ENCODE measurements around the gene SDCCAG8.

Gene SDCCAG8

GRCh38 chr1:243447844-243448243, 192.0 kb downstream of the SDCCAG8 start:
- no peak overlapping the region for H3K27ac ChIP-seq
- no peak for TF ChIP-seq CTCF (conservative IDR thresholded peaks at IDR 0.05)
- no peak for TF ChIP-seq ZFX (IDR thresholded peaks at IDR 0.05)

GRCh38 chr1:243449373-243449772, 193.5 kb downstream of the SDCCAG8 start:
- H3K27ac ChIP-seq, result no peak overlapping the region
- TF ChIP-seq CTCF (conservative IDR thresholded peaks at IDR 0.05), result no peak
- TF ChIP-seq ZFX (IDR thresholded peaks at IDR 0.05), result no peak

GRCh38 chr1:243452092-243452491, 196.3 kb downstream of the SDCCAG8 start:
- TF ChIP-seq CTCF (conservative IDR thresholded peaks at IDR 0.05), result no peak
- no peak for TF ChIP-seq ZFX (IDR thresholded peaks at IDR 0.05)
- no peak overlapping the region for H3K27ac ChIP-seq

- no peak for TF ChIP-seq ZFX (IDR thresholded peaks at IDR 0.05)
- TF ChIP-seq CTCF (conservative IDR thresholded peaks at IDR 0.05), result no peak
- H3K27ac ChIP-seq, result no peak overlapping the region
Measured at GRCh38 chr1:243454328-243454997, 198.6 kb downstream of the SDCCAG8 start.

GRCh38 chr1:243455760-243456651, 200.2 kb downstream of the SDCCAG8 start:
- no peak overlapping the region for H3K27ac ChIP-seq
- TF ChIP-seq CTCF (conservative IDR thresholded peaks at IDR 0.05), result no peak
- TF ChIP-seq ZFX (IDR thresholded peaks at IDR 0.05), result no peak

- TF ChIP-seq ZFX (IDR thresholded peaks at IDR 0.05), result no peak
- no peak for TF ChIP-seq CTCF (conservative IDR thresholded peaks at IDR 0.05)
- no peak overlapping the region for H3K27ac ChIP-seq
Measured at GRCh38 chr1:243457363-243457982, 201.6 kb downstream of the SDCCAG8 start.

DNA sequence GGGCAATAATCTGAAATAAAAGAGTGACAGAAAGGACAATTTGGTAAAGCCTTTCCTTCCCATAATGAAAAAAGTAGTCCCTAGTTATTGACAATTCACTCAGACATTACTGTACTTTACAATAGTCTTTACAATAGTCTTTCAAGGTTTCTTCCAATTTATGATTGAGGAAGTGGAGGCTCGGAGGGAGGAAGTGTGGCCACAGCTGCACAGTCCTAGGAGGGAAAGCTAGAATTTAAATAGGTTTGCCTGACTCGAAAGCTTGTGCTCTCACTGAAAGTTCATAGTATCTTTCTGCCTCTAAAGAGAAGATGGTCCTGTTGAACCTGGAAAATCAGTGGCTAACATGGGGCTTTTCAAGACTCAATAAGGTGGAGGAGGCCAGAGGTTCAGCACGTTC, 203.2 kb downstream of the SDCCAG8 start:
- no peak overlapping the region for H3K27ac ChIP-seq
- no peak for TF ChIP-seq CTCF (conservative IDR thresholded peaks at IDR 0.05)
- no peak for TF ChIP-seq ZFX (IDR thresholded peaks at IDR 0.05)

All from C4-2B (cell line).